HG03039 (cell line): ENCODE data around the gene COX6A2.
"Not testable (repeated sequence)": the region's sequence is repeated elsewhere in the genome, so short reads cannot be mapped to it uniquely, and the experiment has no call there.

Source experiments
- ATAC-seq: cut with Tn5 transposase; IDR thresholded peaks from one replicate; pipeline ENCODE4 v1.9.1; 2021; ENCODE audit warnings: mild to moderate bottlenecking, moderate library complexity; ENCODE audit not compliant: unreplicated experiment

Gene COX6A2

DNA sequence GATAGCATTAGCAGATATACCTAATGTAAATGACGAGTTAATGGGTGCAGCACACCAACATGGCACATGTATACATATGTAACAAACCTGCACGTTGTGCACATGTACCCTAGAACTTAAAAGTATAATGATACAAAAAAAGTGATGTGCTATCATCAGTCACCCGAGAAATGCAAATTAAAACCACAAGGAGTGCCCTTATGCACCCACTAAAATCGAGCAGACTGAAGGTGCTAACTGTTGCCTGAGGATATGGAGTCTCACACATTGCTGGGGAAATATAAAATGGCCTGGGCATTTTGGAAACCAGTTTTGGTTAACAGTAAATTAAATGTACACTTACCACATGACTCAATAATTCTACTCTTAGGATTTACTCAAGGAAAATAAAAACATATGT is 10.9 kb upstream of the COX6A2 start:
- ATAC-seq = not testable (repeated sequence)

GRCh38 chr16:31438414-31438813 is 10.3 kb upstream of the COX6A2 start:
- no peak for ATAC-seq

DNA sequence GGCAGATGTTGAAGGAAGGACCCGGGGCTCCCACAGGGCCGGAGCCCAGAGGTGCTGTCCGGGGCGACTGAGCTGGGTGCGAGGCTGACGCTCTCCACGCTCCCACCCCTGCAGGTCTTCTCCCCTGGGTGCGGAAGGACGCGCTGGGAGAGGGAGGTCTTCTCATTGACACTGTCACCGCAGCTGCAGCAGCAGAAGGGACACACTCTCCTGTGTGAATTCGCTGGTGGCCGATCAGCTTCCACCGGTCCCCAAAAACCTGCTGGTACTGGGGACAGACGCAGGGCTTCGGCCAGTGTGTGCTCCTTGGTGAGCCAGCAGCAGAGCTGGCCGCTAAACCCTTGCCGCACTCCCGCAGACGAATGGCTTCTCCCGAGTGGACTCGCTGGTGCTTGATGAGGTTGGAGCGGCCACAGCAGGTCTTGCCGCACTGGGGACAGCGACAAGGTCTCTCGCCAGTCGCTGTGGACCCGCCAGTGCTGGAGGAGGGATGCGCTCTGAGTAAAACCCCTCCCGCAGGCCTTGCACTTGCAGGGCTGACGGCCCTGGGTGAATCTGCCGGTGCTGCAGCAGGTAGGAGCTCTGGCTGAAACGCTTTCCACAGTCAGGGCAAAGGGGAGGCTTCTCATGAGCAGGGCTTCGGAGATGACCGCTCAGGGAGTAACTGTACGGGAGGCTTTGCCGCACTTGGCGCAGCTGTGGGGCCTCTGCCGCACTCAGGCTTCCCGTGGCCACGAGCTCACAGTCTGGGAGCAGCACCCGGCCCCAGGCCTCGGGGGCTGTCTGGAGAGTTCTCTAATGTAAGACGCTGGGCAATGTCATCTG is 8.3 kb upstream of the COX6A2 start:
- ATAC-seq = no peak

DNA sequence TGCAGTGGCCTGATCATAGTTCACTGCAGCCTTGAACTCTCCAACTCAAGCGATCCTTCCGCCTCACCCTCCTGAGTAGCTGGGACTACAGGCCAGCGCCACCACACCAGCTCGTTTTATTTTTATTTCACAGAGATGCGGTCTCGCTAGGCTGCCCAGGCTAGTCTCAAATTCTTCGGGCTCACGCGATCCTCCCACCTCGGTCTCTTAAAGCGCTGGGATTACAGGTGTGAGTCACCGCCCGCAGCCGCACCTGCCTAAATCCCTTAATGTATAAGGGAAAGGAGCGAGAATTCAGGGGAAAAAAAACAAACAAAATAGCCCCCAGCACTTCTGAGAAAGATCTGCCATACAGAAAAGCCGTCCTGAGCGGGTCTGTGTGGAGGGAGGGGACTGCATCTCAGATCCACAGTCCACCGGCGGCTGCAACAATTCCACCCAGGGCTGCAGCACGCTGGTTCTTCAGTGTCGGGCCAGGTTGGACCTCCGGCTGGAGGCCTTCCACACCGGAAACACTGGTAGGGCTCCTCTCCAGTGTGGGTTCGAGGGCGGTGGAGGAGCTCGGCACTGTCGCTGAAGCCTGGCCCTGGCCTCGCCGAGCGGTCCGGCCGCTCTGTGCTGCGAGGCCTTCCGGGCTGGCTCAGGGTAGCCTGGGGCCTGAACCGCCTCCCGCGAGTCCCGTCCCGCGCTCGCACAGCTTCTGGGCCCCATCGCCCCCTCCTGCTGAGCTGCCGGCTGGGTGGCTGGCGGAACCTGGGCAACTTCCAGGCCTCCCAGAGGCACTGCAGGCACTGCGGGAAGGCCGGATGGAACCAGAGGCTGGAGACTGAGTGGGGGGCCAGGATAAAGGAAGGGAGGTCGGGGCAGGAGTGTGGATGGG is 7.4 kb upstream of the COX6A2 start:
- no peak for ATAC-seq

DNA sequence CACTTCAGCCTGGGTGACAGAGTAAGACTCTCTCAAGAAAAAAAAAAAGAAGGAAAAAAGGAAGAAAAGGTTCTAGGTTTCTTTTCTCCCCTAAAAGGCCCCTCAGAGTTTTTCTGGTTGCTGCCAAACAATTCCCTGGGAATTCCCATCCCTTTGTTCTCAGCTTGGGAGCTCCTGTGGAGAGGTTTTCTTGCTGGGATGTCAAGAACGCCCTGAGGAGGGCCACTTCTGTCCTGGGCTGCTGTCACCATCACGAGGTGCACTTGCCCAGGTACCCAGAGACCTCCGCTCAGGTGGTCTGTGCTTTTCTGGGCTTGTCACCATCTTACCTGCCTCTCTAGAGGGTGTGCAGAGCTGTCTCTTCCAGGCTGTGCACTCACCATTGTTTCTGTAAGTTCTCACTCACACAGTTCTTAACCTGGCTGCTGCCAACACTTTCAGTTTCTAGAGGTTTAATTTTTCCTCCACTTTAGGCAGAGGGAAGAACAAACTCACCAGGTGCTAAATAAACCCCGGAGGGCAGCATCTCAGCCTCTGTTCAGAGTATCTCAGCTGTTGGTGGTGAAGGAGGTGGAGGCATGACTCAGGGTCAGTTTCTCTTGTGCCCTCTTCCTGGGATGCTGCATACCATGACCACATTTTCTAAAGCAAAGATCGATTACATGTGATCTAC is 2.4 kb upstream of the COX6A2 start:
- ATAC-seq = no peak

DNA sequence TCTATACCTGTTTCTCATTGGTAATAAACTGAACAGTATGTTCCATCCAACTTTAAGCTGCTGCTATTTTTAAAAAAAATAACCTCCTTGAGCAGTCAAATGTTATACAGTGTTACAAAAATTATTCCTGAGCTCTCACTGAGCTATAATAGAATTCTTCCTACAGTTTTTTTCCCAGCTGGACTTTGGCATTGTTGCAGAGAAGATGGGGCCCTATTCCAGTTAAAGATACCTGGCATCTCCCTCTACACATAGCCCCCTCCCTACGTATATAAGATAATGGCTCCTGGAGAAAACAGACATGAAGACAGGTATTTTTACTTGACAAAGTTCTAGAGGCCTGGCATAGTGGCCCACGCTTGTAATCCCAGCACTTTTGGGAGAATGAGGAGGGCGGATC is 1.6 kb upstream of the COX6A2 start:
- ATAC-seq = no peak

- no peak for ATAC-seq
These were observed 1.2 kb upstream of the COX6A2 start for GRCh38 chr16:31429314-31429713.

- ATAC-seq = no peak
These were observed 583 bp upstream of the COX6A2 start for GRCh38 chr16:31428638-31429247.

DNA sequence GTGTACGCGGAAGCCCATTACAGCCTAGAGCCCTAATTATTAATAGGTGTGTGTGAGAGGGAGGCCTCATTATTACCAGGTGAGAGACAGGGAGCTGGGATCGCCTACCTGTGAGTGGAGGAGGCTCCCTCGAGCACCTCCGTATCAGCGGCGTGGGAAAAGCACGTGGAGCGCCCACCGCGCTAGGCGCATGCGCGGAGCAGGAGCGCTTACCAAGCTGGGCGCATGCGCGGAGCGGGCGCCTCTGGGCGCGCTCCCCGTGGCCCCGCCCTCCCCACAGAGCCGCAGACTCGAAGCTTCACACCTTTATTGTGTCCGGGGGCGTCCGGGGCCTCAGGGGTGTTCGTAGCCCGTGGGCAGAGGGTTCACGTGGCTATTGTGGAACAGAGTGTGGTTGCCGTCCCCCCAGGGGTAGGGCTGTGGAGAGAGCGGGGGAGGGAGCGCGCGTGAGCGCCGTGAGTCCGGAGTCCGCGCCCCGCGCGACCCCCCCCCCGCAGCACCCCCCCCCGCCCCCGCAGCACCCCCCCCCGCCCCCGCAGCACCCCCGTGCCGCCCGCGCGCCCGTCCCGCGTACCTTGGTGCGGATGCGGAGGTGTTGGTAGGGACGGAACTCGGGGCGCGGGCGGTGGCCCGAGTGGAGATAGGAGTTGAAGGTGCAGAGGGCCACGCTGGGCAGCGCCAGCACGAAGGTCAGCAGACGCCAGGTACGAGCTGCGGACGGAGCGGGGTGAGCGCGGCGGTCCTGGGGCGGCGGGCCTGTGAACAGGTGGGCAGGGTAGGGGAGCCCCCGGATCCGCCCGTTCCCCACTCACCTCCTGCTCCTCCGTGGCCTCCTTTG is 500 bp downstream of the COX6A2 start:
- no peak for ATAC-seq

- no peak for ATAC-seq
These were observed 4.4 kb downstream of the COX6A2 start for GRCh38 chr16:31423801-31424200.

- no peak for ATAC-seq
These were observed 4.9 kb downstream of the COX6A2 start for GRCh38 chr16:31423241-31423640.

DNA sequence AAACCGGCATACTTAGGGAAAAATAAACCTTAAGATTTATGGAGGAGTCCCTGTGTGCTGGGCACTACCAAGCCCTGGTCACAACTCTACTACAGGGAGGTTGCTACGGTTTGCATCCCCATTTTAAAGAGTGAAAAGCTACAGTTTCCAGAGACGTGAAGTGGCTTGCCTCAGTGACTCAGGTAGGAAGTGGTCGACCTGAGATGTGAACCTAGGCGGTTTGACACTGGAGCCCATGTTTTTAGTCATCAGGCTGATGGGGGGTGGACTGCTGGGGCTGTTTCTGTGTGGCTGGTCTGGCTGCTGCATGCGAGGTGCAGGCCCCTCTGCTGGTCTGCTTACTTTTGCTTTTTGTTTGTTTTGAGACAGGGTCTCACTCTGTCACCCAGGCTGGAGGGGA is 6.6 kb downstream of the COX6A2 start:
- ATAC-seq = no peak

DNA sequence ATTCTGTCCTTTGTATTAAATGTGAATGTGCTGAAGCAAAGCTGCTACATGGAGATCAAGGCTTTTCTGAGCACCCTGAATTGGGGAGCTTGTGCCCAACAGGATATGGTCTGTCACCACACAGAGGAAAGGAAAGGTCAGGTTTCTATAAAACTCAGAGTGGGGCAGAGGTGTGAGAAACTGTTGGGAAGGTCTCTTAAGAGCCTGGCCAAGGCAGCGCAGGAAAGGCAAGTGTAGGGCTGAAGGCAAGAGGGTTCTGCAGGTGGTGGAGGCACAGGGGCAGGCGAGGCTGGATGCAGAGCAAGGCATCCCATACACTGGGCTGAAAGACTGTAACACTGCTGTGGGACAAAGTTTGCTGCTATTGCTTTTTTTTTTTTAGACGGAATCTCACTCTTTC is 8.1 kb downstream of the COX6A2 start:
- ATAC-seq = no peak

GRCh38 chr16:31417916-31418315 is 10.2 kb downstream of the COX6A2 start:
- ATAC-seq = no peak

DNA sequence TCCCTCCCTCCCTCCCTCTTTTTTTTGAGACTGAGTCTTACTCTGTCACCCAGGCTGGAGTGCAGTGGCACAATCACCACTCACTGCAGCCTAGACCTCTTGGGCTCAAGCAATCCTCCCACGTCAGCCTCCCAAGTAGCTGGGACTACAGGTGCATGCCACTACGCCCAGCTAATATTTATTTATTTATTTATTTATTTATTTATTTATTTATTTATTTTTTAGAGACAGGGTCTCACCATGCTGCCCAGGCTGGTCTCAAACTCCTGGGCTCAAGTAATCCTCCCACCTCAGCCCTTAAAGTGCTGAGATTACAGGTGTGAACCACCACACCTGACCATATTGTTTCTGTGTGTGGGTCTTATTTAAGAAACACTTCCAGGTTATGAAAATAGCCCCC is 11.1 kb downstream of the COX6A2 start:
- ATAC-seq = not testable (repeated sequence)

- no peak for ATAC-seq
These were observed 11.8 kb downstream of the COX6A2 start for GRCh38 chr16:31416371-31416770.

GRCh38 chr16:31414706-31415105 is 13.5 kb downstream of the COX6A2 start:
- ATAC-seq = no peak

- ATAC-seq = no peak
These were observed 14.2 kb downstream of the COX6A2 start for GRCh38 chr16:31413943-31414342.

- no peak for ATAC-seq
These were observed 14.8 kb downstream of the COX6A2 start for GRCh38 chr16:31413381-31413780.

- ATAC-seq = no peak
These were observed 15.4 kb downstream of the COX6A2 start for GRCh38 chr16:31412750-31413149.
